ENCODE results near the gene ZNF532.

ZNF532 gene

DNA sequence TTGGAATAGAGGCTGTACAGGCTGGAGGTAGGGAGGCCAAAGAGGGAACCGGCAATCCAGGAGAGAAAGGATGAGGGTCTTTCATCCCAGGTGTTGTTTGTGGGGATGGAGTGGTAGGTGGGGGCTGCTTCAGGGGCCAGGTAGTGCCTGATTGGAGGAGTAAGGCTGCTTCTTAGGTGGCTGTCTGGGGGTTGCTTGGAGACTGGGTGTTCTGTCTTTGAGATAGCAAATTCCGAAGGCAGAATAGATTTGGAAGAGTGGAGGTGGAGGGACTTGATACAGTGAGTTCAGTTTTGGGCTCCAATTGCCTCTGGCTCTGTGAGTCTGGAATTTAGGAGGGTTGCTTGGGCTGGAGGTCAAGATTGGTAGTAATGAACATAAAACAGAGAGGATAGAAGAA lies 5.9 kb downstream of the ZNF532 start:
- no peak for DNase-seq

DNA sequence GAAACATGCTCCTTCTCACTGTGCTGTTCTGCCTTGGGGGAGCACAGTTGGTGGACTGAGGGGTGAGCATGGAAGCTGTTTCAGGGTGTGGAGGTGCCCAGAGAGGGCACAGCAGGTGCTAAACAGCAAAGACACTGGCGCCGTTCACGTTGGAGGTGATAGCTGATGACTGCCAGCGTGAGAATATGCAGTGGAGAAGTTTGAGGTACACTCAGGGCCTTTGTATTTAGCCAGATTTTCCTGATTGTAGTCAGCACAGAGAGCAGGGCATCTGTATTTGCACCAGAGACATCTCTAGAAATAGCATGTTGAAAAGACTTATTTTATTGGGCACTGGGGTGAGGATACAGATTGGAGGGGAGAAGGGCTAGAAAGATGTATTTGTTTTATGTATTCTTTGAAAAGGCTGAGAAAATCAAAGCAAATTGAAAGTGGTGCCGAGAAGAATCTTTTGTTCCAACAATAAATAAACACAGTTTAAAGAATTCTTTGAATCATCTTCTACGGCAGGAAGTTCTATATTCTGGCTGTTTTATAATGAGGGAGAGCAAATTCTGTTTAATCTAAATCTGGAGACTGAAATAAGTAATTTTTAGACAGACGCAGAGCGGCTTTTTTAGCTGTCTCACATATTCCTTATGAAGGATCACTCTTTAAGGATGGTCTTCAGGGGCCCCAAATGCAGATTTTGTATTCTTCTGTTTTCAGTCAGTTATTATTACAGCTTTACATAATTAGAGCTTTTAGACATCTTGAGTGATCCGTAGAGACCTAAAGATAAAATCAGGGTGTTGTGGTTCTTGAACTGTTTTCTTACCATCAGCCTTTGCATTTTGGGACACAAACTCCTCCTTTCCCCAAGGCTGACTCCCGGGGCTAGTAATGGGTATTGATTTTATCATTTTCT lies 7.1 kb downstream of the ZNF532 start:
- DNase-seq = no peak

DNA sequence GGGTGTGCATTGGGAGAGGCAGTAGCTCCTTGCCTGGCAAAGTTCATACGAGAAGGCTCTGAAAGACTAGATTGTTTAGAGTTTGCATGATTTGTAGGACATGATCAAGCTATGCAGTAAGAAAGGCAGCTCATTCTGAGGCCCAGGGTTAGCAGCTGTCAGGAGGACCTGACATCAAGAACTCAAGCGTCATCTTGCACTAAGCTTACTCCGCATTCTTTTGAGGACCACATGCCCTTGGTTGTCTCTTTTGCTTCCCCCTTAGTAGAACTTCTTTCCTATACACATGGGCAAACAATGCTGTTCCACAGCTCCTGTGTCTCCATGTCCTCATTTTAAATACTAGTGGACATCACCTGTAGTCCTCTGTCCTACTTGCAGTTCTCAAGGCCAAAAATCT lies 14.0 kb downstream of the ZNF532 start:
- DNase-seq = no peak

DNA sequence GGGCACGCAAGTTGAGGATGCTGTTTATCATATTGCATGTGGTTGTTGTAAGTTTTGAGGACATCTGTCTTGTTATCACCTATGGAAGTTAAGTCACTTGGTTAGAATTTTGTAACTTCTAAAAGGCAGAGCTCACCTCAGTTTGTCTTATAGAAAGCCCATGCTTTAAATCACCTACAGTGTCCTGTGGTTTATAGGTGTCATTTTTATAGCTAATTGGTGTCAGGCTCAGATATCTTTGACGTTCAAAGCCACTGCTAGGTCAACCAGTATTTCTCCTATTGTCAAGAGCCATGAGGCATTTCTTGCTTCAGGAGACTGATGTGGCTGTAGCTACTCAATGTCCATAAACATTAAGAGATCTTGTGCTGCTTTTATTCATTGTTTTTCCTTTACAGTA lies 16.8 kb downstream of the ZNF532 start:
- peak in 1 of 3 experiments; percentile 26 for DNase-seq

DNA sequence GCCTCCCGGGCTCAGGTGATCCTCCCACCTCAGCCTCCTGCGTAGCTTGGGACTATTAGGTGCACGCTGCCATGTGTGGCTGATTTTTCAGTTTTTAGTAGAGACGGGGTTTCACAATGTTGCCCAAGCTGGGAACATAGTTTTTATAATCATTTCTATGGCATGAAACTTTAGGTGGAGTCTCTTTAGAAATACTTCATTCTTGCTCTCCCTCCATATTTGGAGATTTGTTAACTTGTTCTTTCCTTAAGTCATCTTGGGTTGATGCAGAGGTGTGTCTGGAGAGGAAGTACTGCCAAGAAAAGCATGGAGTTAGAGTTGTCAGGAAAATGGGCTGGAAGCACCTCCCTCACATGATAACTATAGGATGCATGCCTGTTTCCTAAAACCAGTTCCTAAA lies 17.4 kb downstream of the ZNF532 start:
- DNase-seq = no peak

DNA sequence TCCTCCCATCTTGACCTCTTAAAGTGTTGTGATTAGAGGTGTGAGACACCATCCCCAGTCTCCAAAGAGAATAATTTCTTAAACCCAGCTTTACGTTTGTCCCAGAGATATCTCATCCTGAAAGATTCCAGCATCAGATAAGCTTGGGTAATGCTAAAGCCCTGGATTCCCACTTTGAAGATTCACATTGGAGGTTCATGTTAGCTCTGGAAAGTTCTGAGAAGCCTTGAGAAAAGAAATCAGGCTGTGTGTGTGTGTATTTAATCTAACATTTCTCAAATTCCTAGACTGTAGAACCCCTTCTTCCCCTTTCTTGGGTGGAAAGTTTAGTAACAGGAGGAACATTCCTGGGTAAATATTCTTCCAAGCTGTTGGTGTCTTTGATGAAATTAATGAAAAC lies 18.0 kb downstream of the ZNF532 start:
- DNase-seq = no peak

DNA sequence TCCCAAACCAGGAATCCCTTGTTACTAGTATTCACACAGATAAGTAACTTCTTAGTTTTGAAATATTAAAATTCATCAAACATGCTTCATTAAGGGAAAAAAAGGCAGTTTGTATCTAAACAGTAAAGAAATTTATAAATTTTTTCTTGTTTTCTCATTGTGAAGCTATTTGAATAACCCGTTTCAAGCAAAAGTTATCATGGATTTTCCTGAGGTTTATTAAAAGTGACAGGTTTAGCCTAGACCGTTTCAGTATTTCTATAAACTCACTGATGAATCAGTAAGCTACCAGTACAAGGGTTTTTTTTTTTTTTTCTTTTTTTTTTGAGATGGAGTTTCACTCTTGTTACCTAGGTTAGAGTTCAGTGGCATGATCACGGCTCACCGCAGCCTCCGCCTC lies 20.0 kb downstream of the ZNF532 start:
- DNase-seq = no peak

DNA sequence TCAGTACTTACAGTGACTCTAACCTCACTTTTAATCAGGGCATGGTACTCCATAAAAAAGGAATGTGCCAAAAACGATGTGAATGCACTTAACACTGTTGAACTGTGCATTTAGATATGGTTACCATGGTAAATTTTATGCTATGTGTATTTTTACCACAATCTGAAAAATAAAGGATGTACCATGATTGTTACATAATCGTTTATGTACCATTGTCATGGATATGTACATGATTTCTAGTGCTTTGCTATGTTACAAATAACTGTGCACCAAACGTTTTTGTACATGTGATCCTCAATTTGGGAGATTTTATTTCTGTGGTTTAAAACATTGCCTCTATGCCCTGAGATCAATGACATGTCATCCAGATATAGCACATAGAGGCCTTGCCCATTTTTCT lies 21.8 kb downstream of the ZNF532 start:
- no peak for DNase-seq

DNA sequence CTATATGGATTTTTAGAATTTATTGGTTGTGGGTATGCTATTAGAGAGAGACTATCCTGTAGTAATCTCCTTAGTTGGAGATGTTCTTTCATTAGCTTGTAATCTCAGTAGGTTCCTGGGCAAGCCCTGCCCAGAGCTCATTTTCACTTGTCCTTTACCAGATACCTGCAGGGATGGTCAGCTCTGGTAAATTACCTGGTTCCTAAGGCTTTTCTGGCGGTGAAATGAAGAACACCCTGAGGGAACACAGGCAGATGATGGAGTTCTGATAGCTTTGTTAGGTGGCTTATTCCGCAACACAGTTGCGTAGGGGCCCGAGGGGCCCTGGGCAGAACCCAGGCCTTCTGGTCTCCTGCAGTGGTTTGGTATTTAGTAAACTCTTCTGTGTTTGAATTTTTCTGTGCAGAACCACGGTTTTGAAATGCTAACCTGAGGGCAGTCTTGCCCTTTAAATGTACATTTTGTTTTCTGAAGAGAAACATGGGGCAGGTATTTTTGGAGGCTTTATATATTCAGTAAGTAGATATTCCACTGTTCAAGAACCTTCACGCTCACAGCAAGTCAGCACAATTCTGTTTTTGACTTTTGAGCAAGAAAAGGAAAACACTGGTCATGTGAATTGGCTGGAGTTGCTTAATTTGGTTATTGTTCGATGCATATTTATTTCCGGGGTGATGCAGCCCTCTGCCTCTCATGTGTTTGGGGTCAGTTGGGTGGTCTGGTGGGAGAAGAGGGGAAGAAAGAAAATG lies 22.4 kb downstream of the ZNF532 start:
- no peak for DNase-seq

DNA sequence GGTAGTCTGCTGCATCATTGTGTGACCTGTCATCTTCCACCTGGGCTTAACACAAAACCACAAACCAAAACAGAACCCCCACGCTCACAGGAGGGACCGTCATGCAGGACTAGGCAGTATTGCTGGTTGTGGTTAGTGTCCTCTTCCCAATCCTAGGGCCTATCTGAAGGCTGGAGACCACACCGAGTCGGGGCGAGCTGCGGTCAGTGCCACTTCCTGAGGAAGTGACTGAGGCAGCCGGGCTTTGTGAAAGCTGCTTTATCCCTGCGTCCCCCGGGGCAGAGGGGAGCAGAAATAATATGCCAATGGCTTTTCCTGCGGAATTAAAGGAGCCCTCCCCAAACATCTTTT lies 22.9 kb downstream of the ZNF532 start:
- DNase-seq = no peak

DNA sequence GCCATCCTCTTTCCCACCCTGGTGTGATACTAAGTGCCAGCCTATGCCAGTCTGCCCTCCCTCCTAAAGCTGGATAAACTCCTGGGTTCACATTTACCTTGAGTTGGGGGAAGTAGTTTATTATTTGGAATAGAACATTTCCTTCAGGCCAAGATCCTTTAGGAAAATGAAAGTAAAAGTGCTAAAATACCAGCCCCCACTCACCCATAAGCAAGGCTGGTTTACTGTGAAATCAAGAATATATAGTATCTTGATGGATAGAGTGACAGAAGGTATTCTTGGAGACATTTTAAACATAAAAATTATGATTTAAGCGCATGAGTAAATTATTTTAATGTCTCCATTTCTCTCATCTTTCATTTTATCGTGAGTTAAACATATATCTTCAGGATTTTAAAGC lies 27.1 kb downstream of the ZNF532 start:
- DNase-seq = no peak

DNA sequence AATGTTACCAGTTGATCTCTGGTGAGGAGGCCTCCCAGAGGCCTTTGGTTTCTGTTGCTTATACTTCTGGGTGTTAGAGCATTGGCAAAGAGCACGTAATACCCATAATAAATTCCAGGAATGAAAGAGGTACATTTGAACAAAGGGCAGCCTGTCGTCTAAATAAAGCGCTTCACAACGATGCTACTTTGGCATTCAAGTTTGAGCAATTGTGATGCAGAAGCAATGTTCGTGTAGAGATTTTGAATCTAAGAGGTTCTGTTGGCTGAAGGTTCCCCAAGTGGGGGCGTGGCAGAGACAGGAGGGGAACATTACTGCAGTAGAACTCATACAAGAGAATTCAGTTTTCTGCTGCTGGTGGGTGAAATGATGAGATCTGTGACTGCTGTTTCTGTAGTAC lies 27.8 kb downstream of the ZNF532 start:
- no peak for DNase-seq

DNA sequence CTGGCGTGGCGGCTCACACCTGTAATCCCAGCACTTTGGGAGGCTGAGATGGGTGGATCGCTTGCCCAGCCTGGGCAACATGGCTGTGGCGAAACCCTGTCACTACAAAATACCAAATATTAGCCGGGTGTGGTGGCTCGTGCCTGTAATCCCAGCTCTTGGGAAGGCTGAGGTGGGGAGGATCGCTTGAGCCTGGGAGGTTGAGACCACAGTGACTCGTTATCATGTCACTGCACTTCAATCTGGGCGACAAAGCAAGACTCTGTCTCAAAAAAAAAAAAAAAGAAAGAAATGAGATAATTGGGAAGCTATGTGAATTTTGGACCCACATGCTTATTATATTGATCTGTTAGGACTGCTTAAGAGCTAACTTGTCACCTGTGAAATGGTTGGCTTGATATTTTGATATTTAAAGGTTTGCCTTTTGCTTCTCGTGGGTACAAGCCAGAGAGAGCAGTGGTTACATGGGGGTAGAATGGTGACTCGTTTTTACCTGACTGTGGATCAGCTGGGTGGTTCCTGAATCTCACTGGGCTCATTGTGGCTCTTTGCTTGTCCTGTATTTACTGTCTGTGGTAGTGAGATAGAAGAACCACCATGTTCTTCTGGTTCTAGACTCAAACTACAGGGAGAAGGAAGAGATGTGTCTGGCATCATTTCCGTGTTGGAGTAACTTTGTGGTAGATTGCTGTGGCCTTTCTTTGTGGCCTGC lies 28.9 kb downstream of the ZNF532 start:
- DNase-seq = no peak

DNA sequence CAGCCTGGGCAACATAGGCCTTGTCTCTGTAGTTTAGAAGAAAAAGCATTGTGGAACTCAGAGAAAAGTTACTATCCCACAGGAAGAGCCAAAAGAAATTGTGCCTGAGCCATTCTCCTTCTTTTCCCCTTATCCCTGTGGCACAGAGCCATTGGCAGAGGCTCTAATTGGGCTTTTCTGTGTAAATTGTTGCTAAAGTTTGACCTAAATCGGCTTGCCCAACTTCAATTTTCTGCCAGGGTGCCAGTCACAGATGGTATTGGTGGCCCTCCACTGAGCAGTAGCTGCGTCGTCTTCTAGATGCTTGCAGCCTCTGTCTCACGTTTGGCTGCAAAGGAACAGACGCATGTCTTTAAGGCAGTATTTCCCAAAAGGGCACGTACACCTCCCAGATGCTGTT lies 30.3 kb downstream of the ZNF532 start:
- no peak for DNase-seq

DNA sequence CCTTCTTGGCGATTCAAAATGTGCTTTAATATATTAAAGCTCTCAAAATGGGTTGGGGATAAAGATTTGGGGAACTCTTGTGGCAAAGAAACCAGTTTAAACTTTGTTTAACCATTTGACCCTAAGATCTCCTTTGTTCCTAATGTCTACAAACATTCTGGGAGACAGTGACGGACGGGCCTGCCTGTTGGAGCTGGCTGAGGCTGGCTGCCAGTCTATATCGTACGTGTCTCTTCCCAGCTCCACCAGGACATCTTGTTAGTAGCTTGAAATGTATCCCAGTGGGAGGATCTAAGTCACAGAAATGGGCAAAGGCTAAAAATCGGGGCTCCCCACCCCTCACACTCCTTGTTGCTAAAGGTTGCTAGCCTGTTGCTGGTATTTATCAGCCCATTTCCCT lies 30.7 kb downstream of the ZNF532 start:
- DNase-seq = no peak

DNA sequence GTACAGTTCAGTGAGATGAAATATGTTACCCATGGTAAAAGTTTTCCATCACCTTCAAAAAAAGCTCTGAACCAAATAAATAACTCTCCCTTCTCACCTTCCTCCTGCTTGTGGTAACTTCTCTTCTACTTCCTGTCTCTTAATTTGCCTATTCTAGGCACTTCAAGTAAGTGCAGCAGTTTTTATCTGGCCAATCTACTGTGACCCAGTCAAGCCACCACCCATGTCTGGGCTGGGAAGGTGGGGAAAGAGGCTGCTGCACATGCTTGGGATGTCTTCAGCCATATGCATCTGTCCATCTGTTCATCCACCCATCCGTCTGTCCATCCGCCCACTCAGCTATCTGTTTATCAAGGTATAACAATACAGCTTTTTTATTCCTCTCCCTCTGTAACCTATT lies 31.6 kb downstream of the ZNF532 start:
- no peak for DNase-seq

DNA sequence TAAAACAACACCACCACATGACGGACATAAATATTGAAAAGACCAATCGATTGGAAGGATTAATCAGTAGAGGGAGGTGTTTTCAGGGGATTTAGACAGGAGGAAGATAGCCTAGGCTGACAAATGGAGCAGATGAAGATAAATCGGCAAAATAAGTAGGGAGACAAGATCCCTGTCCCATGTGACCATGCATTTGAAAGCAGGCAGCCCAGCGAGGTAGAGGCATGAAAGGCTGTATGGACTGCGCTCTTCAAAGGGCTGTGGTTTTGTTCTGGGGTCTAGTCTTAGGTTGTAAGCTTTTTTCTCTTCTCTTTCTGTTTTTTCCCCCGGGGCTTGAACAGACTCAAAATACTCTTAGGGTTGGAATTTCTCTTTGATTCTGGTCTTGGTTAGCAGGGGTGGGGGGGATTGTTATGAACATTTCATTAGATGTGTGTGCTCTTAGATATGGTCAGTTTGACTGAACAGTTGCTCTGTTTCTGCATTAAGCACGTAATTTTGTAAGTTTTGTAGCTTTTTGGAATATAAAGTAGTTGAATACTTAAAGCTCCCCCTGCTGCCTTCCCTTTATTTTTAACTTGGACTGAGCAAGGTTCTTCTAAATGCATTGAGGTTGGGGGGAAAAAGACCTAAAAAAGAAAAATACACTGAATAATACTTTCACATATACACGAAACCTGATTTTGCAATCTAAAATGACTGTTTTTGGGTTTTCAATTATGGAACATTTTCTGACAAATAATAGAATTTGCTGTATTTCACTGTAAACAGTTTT lies 32.2 kb downstream of the ZNF532 start:
- no peak for DNase-seq

DNA sequence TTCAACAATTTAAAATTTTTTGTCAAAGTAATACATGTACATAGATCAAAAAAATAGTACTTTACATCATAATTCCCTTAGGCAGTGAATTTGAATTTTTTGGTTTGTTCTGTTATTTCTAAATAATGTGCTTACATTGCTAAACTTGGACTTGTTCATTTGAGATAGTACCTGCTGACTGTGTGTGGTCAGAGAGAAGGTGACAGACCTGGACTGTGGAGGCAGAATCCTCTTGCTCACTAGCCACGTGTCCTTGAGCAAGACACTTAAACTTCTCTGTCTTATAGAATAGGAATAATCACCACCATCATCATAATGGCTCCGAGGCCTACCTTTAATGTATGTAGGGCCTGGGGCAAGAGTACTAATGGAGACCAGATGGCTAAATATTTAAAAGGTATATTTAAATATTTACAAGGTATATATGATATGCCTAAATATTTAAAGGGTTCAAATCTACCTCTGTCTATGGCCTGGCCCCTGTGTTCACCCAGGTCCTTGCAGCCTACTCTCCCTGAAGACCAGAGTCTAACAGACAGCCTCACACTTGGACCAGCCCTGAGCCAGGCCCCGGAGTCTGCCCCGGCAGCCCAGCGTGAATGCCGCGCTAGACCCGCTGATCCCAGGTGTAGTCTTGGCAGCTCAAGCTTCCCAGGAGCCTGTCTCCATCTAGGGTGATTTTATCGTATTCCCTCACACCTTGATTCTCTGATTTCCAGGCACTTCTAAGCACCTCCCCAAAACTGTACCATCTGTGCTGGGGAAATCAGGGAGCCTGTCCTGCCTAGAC lies 33.5 kb downstream of the ZNF532 start:
- no peak for DNase-seq

DNA sequence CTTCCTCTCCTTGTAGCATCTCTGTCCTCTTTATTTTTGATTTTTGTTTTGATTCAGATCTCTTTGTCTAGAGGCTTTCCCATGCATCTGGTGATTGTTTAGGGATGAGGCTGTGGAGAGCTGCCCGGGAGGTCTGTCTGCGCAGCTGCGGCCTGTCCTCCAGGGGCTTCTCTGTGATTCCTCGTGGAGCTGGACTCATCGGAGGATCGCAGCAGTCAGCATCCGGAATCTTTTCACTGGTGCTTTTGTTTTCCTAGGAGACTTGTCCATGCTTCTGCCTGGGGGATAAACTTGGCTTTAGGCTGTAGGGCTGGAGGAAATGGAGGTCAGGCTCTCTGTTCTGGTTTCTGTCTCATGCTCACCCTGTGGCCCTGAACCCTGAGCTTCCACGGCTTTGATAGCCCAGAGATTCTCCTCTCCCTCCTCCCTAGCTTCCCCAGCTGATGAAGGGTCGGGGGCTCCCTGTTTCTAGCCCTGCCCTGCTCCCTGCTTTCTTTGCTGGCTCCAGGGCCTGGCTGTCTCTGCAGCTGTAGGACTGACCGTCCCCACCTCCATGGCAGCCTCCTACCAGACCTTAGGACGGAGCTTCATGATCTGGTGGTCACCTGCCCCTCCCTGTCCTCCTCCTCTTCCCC lies 35.5 kb downstream of the ZNF532 start:
- no peak for DNase-seq

DNA sequence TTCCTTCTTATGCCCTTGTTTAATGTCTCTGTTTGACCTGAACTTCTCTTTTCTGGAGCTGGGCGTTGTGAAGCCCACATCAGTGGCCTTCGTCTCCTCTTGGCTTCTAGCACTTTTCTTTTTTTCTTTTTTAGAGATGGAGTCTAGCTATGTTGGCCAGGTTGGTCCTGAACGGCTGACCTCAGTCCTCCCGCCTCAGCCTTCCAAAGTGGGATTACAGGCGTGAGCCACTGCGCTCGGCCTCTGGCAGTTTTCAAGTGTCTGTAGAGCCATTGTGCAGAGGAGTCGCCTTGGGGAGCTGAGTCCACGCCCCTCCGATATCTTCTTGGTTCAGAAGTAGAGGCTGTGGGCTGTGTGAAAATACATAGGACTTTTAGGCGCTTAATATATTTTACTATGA lies 36.5 kb downstream of the ZNF532 start:
- DNase-seq = no peak

DNA sequence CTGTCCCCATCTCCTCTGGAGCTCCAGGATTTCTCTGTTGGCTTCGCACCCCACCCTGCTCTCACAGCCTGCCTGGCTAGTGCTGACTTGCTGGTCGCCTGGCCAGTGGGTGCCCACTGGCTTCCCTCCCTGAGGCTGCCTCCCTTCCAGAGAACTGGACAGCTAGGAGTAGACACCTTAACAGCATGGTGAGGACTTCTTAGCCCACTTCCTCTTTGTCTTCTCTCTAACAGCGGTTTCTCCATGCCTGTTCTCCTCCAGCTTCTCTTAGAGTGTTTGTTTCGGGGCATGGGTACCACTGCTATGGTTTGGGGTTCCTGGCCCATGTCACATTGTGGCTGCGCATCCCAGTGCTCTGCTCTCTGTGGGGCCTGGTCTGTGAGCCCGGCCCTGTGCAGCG lies 37.1 kb downstream of the ZNF532 start:
- no peak for DNase-seq

DNA sequence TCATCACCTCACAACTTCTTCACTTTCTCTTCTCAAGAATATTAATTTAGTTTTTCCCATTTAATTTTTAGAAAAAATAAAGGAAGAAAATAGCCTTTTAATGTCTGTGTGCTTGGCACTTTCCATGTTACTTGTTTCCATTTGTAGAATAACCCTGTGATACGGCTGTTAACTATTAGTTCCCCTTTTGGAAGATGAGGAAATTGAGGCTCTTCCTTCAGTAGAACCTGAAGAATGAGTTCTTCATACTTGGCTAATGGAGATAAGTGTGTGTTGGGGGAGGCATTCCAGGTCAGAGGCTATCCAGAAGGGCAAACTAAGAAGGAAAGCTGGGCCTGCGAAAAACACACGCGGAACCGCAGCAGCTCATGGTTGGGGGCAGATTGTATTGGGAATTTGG lies 38.3 kb downstream of the ZNF532 start:
- no peak for DNase-seq
